Measurements from ENCODE around the gene RAB32.

RAB32 gene

DNA sequence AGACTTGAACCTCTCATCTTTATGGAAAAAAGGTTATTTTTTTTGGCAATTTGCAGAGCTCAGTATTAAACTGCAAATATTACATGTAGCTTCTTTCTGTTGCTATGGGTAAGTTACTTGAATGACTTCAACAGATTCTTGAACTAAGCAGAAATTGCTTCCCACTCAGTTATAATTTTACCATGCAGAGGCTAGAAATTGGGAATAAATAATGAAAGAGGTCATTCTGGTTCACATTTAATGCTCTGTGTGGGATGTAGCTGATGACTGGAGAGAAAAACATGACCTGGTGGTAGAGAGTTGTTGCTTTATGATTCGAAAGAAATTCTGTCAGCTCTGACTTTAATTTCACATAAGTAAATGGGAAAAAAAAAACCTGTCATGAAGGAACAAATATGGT, 38.3 kb downstream of the RAB32 start:
- Histone ChIP-seq H3K14ac (ENCODE audit: low read length) (no peak overlapping the region), H3K79me2 (ENCODE audit: control insufficient read depth, insufficient read depth, low read length, poor library complexity) (no peaks in the 10 kb centered on the region), H3K27ac (ENCODE audit: low read depth, low read length) (no peak overlapping the region), H4K12ac (ENCODE audit: low read depth, low read length) (no peak overlapping the region), H2AFZ (ENCODE audit: insufficient read depth, low read length, poor library complexity) (no peak overlapping the region), H3K4ac (ENCODE audit: low read depth, low read length) (no peak overlapping the region), H2BK12ac (ENCODE audit: low read length) (no peak overlapping the region), H3K9me3 (ENCODE audit: insufficient read depth, low read depth, low read length) (no peaks in the 10 kb centered on the region), H3K36me3 (ENCODE audit: control insufficient read depth in 1 of 2, insufficient read depth in 2 of 2, low read length in 2 of 2) (no peaks in the 10 kb centered on the region), H2BK5ac (ENCODE audit: low read depth, low read length, poor library complexity) (no peak overlapping the region), H3K27me3 (ENCODE audit: insufficient read depth, low read length) (no peaks in the 10 kb centered on the region), H3K4me2 (ENCODE audit: low read length) (no peak overlapping the region), H2BK120ac (ENCODE audit: insufficient read depth, low read length, poor library complexity) (no peak overlapping the region), H3K79me1 (ENCODE audit: low read length) (no peaks in the 10 kb centered on the region), H4K8ac (ENCODE audit: low read depth, low read length) (no peak overlapping the region), H3K9ac (ENCODE audit: low read length) (no peak overlapping the region), H4K91ac (ENCODE audit: low read depth, low read length) (no peak overlapping the region), H2AK5ac (ENCODE audit: low read length) (no peak overlapping the region), H3K18ac (ENCODE audit: low read length) (no peak overlapping the region), H3K4me1 (ENCODE audit: control insufficient read depth in 1 of 2, insufficient read depth in 2 of 2, low read length in 2 of 2) (no peaks in the 10 kb centered on the region), H3K23ac (ENCODE audit: low read length) (no peak overlapping the region), H3K4me3 (ENCODE audit: low read depth, low read length) (no peak overlapping the region)
- no peak for DNase-seq
- no CpG with 5 or more reads among the region's 1 CpG for WGBS (ENCODE audit: extremely low coverage, insufficient coverage, insufficient read length)

DNA sequence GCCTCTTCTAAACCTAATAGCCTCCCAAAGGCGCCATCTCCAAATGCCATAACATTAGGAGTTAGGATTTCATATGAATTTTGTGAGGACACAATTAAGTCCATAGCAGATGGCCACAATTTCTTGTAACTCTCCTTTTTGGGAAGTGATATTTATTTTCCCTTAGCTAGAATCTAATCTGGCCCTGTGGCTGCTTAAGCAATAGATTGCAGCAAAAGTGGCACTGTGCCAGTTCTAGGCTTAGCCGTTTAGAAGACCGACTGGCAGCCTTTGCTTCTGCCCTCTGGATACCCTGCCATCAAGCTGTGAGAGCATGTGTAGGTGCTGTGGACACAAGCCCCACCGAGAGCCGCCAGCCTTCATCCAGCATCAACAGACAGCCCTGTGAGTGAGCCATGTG, 39.2 kb downstream of the RAB32 start:
- Histone ChIP-seq H3K18ac (ENCODE audit: low read length) (no peak overlapping the region), H2BK12ac (ENCODE audit: low read length) (no peak overlapping the region)
- WGBS (ENCODE audit: extremely low coverage, insufficient coverage, insufficient read length), result no CpG with 5 or more reads among the region's 5 CpGs

DNA sequence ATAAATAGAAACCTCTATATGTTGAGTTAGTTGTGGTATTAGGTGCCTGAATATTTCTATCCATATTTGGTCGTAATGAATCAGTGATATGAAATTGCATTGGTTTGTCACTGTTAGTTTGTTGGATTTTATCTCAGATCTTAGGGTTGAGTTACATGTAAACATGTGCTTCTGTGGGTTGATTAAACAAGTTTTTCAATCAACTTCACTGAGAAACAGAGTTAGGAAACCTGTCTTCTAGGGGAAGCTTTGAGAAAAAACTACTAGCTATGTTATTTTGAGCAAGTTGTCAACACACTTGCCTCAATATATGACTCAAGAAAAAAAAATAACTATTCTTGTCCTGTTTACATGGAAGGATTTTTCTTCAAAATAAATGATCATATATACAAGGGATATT, 40.3 kb downstream of the RAB32 start:
- WGBS (ENCODE audit: extremely low coverage, insufficient coverage, insufficient read length), result no CpG with 5 or more reads among the region's 1 CpG
- Histone ChIP-seq H2AK5ac (ENCODE audit: low read length) (no peak overlapping the region), H3K14ac (ENCODE audit: low read length) (no peak overlapping the region), H2BK120ac (ENCODE audit: insufficient read depth, low read length, poor library complexity) (no peak overlapping the region), H3K23ac (ENCODE audit: low read length) (no peak overlapping the region), H2AFZ (ENCODE audit: insufficient read depth, low read length, poor library complexity) (no peak overlapping the region), H3K4me3 (ENCODE audit: low read depth, low read length) (no peak overlapping the region), H3K27me3 (ENCODE audit: insufficient read depth, low read length) (no peaks in the 10 kb centered on the region), H3K18ac (ENCODE audit: low read length) (no peak overlapping the region), H3K36me3 (ENCODE audit: control insufficient read depth in 1 of 2, insufficient read depth in 2 of 2, low read length in 2 of 2) (no peaks in the 10 kb centered on the region), H4K91ac (ENCODE audit: low read depth, low read length) (no peak overlapping the region), H3K27ac (ENCODE audit: low read depth, low read length) (no peak overlapping the region), H4K8ac (ENCODE audit: low read depth, low read length) (no peak overlapping the region), H3K9me3 (ENCODE audit: insufficient read depth, low read depth, low read length) (no peaks in the 10 kb centered on the region), H3K4me1 (ENCODE audit: control insufficient read depth in 1 of 2, insufficient read depth in 2 of 2, low read length in 2 of 2) (no peaks in the 10 kb centered on the region), H2BK5ac (ENCODE audit: low read depth, low read length, poor library complexity) (no peak overlapping the region), H2BK12ac (ENCODE audit: low read length) (no peak overlapping the region), H3K4ac (ENCODE audit: low read depth, low read length) (no peak overlapping the region), H3K79me1 (ENCODE audit: low read length) (no peaks in the 10 kb centered on the region), H3K79me2 (ENCODE audit: control insufficient read depth, insufficient read depth, low read length, poor library complexity) (no peaks in the 10 kb centered on the region), H4K12ac (ENCODE audit: low read depth, low read length) (no peak overlapping the region), H3K9ac (ENCODE audit: low read length) (no peak overlapping the region), H3K4me2 (ENCODE audit: low read length) (no peak overlapping the region)
- no peak for DNase-seq

More for the DNA sequence above, 39.2 kb downstream of the RAB32 start:
- Histone ChIP-seq H2BK5ac (ENCODE audit: low read depth, low read length, poor library complexity) (no peak overlapping the region), H3K4me2 (ENCODE audit: low read length) (no peak overlapping the region), H4K12ac (ENCODE audit: low read depth, low read length) (no peak overlapping the region), H2BK120ac (ENCODE audit: insufficient read depth, low read length, poor library complexity) (no peak overlapping the region), H3K4ac (ENCODE audit: low read depth, low read length) (no peak overlapping the region), H3K27ac (ENCODE audit: low read depth, low read length) (no peak overlapping the region), H4K8ac (ENCODE audit: low read depth, low read length) (no peak overlapping the region), H3K27me3 (ENCODE audit: insufficient read depth, low read length) (no peaks in the 10 kb centered on the region), H3K79me1 (ENCODE audit: low read length) (no peaks in the 10 kb centered on the region), H2AFZ (ENCODE audit: insufficient read depth, low read length, poor library complexity) (no peak overlapping the region), H3K23ac (ENCODE audit: low read length) (no peak overlapping the region), H3K36me3 (ENCODE audit: control insufficient read depth in 1 of 2, insufficient read depth in 2 of 2, low read length in 2 of 2) (no peaks in the 10 kb centered on the region), H3K4me3 (ENCODE audit: low read depth, low read length) (no peak overlapping the region), H4K91ac (ENCODE audit: low read depth, low read length) (no peak overlapping the region), H2AK5ac (ENCODE audit: low read length) (no peak overlapping the region), H3K4me1 (ENCODE audit: control insufficient read depth in 1 of 2, insufficient read depth in 2 of 2, low read length in 2 of 2) (no peaks in the 10 kb centered on the region), H3K9me3 (ENCODE audit: insufficient read depth, low read depth, low read length) (no peaks in the 10 kb centered on the region), H3K79me2 (ENCODE audit: control insufficient read depth, insufficient read depth, low read length, poor library complexity) (no peaks in the 10 kb centered on the region), H3K9ac (ENCODE audit: low read length) (no peak overlapping the region), H3K14ac (ENCODE audit: low read length) (no peak overlapping the region)
- DNase-seq, result peak in 1 of 2 donors; percentile 8

DNA sequence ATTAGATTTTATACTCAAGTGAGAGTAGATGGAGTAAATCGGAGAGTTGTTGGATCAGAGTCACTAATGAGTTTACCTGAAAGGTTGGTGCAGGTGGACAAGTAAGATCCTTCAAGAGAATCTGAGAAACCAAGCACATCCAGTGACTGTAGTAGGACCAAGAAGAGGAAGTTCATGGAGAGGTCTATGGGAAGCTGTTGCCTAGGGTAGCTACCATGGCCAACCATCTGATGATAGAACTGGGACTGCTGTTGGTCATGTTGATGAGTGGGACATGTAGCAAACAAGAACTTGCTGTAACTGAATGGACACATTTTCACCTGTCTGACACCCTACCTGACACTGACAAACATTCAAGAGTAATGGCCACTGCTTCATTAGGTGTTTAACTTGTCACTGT, 43.8 kb downstream of the RAB32 start:
- Histone ChIP-seq H4K91ac (ENCODE audit: low read depth, low read length) (no peak overlapping the region), H4K8ac (ENCODE audit: low read depth, low read length) (no peak overlapping the region), H3K27me3 (ENCODE audit: insufficient read depth, low read length) (no peaks in the 10 kb centered on the region), H3K18ac (ENCODE audit: low read length) (no peak overlapping the region), H2BK120ac (ENCODE audit: insufficient read depth, low read length, poor library complexity) (no peak overlapping the region), H2AFZ (ENCODE audit: insufficient read depth, low read length, poor library complexity) (no peak overlapping the region), H3K23ac (ENCODE audit: low read length) (peak overlapping the region; percentile 92), H3K27ac (ENCODE audit: low read depth, low read length) (no peak overlapping the region), H3K14ac (ENCODE audit: low read length) (no peak overlapping the region), H3K9ac (ENCODE audit: low read length) (no peak overlapping the region), H3K4ac (ENCODE audit: low read depth, low read length) (no peak overlapping the region), H3K4me3 (ENCODE audit: low read depth, low read length) (no peak overlapping the region), H3K4me2 (ENCODE audit: low read length) (no peak overlapping the region), H3K79me1 (ENCODE audit: low read length) (no peaks in the 10 kb centered on the region), H4K12ac (ENCODE audit: low read depth, low read length) (no peak overlapping the region), H2BK5ac (ENCODE audit: low read depth, low read length, poor library complexity) (no peak overlapping the region), H3K4me1 (ENCODE audit: control insufficient read depth in 1 of 2, insufficient read depth in 2 of 2, low read length in 2 of 2) (no peaks in the 10 kb centered on the region), H2BK12ac (ENCODE audit: low read length) (no peak overlapping the region), H2AK5ac (ENCODE audit: low read length) (no peak overlapping the region), H3K36me3 (ENCODE audit: control insufficient read depth in 1 of 2, insufficient read depth in 2 of 2, low read length in 2 of 2) (no peaks in the 10 kb centered on the region), H3K9me3 (ENCODE audit: insufficient read depth, low read depth, low read length) (no peaks in the 10 kb centered on the region), H3K79me2 (ENCODE audit: control insufficient read depth, insufficient read depth, low read length, poor library complexity) (no peaks in the 10 kb centered on the region)
- WGBS (ENCODE audit: extremely low coverage, insufficient coverage, insufficient read length), result no CpG with 5 or more reads among the region's 1 CpG
- no peak for DNase-seq
